NCI-H2107 treated with DMSO at 0.1 percent for 48 hours (cell line): ENCODE results near the gene CASZ1.

Experiments
- DNase-seq: peaks from one replicate; lab custom pipeline; 2025; ENCODE audit not compliant: unreplicated experiment; lab: John Stamatoyannopoulos, UW

CASZ1 gene

GRCh38 chr1:10630661-10631120 is 165.8 kb downstream of the CASZ1 start:
- no peak for DNase-seq

- DNase-seq = no peak
Observed at GRCh38 chr1:10629816-10630571, 166.5 kb downstream of the CASZ1 start.

GRCh38 chr1:10629091-10629815 is 167.2 kb downstream of the CASZ1 start:
- no peak for DNase-seq

GRCh38 chr1:10628685-10629084 is 167.8 kb downstream of the CASZ1 start:
- no peak for DNase-seq

GRCh38 chr1:10626791-10627410 is 169.5 kb downstream of the CASZ1 start:
- no peak for DNase-seq

GRCh38 chr1:10626131-10626731 is 170.2 kb downstream of the CASZ1 start:
- DNase-seq = no peak

GRCh38 chr1:10625554-10625953 is 170.9 kb downstream of the CASZ1 start:
- no peak for DNase-seq

- DNase-seq = no peak
Observed at GRCh38 chr1:10625076-10625475, 171.4 kb downstream of the CASZ1 start.

- DNase-seq = no peak
Observed at GRCh38 chr1:10624256-10625050, 172.0 kb downstream of the CASZ1 start.

- no peak for DNase-seq
Observed at GRCh38 chr1:10623686-10624145, 172.7 kb downstream of the CASZ1 start.

GRCh38 chr1:10622910-10623685 is 173.3 kb downstream of the CASZ1 start:
- no peak for DNase-seq

- no peak for DNase-seq
Observed at GRCh38 chr1:10621906-10622305, 174.5 kb downstream of the CASZ1 start.

GRCh38 chr1:10620776-10621175 is 175.7 kb downstream of the CASZ1 start:
- DNase-seq = no peak

- DNase-seq = no peak
Observed at GRCh38 chr1:10617931-10618885, 178.2 kb downstream of the CASZ1 start.

GRCh38 chr1:10617318-10617717 is 179.1 kb downstream of the CASZ1 start:
- DNase-seq = no peak

GRCh38 chr1:10616696-10617095 is 179.8 kb downstream of the CASZ1 start:
- no peak for DNase-seq

GRCh38 chr1:10615932-10616671 is 180.3 kb downstream of the CASZ1 start:
- no peak for DNase-seq

- no peak for DNase-seq
Observed at GRCh38 chr1:10615332-10615731, 181.1 kb downstream of the CASZ1 start.
